GM23338 (cell line): ENCODE data around the gene CACNA2D2.

Experiments used
- CTCF ChIP-seq, 2 experiments: fragments of 200-600 bp in 1 of 2; sonication (generic) in 1 of 2; conservative IDR thresholded peaks; 2 replicates each; pipeline versions ENCODE4 v1.5.1 to v1.6.1; 2016 to 2017; ENCODE audit warnings: antibody characterized with exemption in 2 of 2, low read depth in 2 of 2, mild to moderate bottlenecking in 2 of 2, moderate library complexity in 1 of 2
- EZH2 ChIP-seq: fragments of 200-600 bp; sonication (generic); IDR thresholded peaks from one replicate; pipeline ENCODE4 v1.8.0; 2017; ENCODE audit warnings: antibody characterized with exemption, mild to moderate bottlenecking, low read depth; ENCODE audit not compliant: unreplicated experiment
- POLR2AphosphoS5 ChIP-seq: IDR thresholded peaks from 2 replicates; pipeline ENCODE4 v1.6.1; 2016; ENCODE audit warnings: antibody characterized with exemption, low read depth
- TF ChIP-seq, protein P1 (sequence below): IDR thresholded peaks from one replicate; pipeline ENCODE4 v1.6.1; 2018; ENCODE audit warnings: antibody characterized with exemption; ENCODE audit not compliant: unreplicated experiment

DNA sequence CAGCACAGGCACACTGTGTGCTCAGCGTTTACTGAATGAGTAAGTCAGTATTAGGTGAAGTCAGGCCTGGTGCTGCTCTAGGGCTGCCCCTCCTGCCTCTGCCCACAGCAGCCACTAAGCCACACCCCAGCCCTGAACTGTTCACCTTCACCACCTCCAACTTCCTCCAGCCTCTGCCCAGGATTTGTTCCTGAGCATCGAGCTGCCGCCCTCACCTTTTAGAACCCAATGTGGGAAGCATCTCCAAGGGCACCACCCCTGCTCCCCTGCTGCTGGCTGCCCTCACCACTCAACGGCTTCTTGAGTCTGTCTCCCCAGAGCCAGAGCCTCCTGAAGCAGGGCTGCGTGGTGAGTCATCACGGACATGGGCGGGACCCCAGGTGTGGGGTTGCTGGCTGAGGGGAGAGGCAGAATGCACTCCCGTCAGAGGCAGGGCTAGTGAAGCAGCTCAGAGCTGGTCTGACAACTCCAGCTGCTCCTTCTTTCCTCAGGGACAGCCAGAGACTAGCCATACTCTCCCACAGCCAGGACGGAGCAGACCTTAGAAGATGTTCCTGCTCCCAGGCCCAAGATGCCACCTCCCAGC is 186.7 kb downstream of the CACNA2D2 start:
- TF ChIP-seq CTCF (conservative IDR thresholded peaks at IDR 0.05; ENCODE audit: low read depth in 2 of 2) = no peak
- TF ChIP-seq EZH2 = no peak
- TF ChIP-seq, protein P1, sequence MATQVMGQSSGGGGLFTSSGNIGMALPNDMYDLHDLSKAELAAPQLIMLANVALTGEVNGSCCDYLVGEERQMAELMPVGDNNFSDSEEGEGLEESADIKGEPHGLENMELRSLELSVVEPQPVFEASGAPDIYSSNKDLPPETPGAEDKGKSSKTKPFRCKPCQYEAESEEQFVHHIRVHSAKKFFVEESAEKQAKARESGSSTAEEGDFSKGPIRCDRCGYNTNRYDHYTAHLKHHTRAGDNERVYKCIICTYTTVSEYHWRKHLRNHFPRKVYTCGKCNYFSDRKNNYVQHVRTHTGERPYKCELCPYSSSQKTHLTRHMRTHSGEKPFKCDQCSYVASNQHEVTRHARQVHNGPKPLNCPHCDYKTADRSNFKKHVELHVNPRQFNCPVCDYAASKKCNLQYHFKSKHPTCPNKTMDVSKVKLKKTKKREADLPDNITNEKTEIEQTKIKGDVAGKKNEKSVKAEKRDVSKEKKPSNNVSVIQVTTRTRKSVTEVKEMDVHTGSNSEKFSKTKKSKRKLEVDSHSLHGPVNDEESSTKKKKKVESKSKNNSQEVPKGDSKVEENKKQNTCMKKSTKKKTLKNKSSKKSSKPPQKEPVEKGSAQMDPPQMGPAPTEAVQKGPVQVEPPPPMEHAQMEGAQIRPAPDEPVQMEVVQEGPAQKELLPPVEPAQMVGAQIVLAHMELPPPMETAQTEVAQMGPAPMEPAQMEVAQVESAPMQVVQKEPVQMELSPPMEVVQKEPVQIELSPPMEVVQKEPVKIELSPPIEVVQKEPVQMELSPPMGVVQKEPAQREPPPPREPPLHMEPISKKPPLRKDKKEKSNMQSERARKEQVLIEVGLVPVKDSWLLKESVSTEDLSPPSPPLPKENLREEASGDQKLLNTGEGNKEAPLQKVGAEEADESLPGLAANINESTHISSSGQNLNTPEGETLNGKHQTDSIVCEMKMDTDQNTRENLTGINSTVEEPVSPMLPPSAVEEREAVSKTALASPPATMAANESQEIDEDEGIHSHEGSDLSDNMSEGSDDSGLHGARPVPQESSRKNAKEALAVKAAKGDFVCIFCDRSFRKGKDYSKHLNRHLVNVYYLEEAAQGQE = no peak
- TF ChIP-seq POLR2AphosphoS5 = no peak
